ENCODE measurements around the gene RNLS.

- TF ChIP-seq CTCF (IDR thresholded peaks at IDR 0.05) (no peak), POLR2AphosphoS5 (IDR thresholded peaks at IDR 0.05; ENCODE audit: low read depth, low read length) (no peak), TCF7L2 (IDR thresholded peaks at IDR 0.05; ENCODE audit: low read depth, low read length) (no peak)
These were observed 55.9 kb downstream of the RNLS start for GRCh38 chr10:88527245-88527644.

All from Panc1 (cell line).